A549 (cell line): ENCODE data around the gene MLLT11. TPM values are rescaled to one million over a fixed set of nuclear protein-coding genes. Genes with fewer than 3 reads are reported as not detected.

Experiments used
- ATAC-seq, 2 experiments: fragments of 200-7000 bp in 1 of 2; fragments of >200 bp in 1 of 2; cut with Nextera tagmentation in 1 of 2; cut with Tn5 transposase in 1 of 2; 3 replicates each; pipeline versions ENCODE4 v1.8.0 to v1.9.1; 2018 to 2020; ENCODE audit warnings: mild to moderate bottlenecking in 1 of 2, moderate library complexity in 1 of 2
- CTCF ChIA-PET: fragments of 300-600 bp; sonication (Branson Sonifier 250); formaldehyde crosslinking; extraction: SDS; loops from one replicate; lab custom pipeline; 2021; ENCODE audit warnings: antibody characterized with exemption, inconsistent platforms; lab: Yijun Ruan, JAX
- POLR2A ChIA-PET: fragments of 350-600 bp; formaldehyde crosslinking; extraction: SDS; loops from one replicate; lab custom pipeline; 2021; ENCODE audit warnings: antibody characterized with exemption, inconsistent platforms; lab: Yijun Ruan, JAX
- DNase-seq, 2 experiments: peaks; one replicate each; pipeline versions ENCODE4 v3.0.0 to v3.0.0-alpha.2; 2011 to 2016; ENCODE audit warnings: low read depth in 1 of 2, low spot score in 1 of 2
- FAIRE-seq: peaks from 2 replicates; lab custom pipeline; 2011; peaks lifted over from hg19 to GRCh38; lab: Jason Lieb, UNC
- H3K27ac ChIP-seq, 2 experiments: fragments of >200 bp; sonication (Bioruptor Twin); formaldehyde crosslinking; 3 replicates each; pipeline ENCODE4 v1.5.1; 2016 to 2017
- H3K4me1 ChIP-seq: fragments of >200 bp; sonication (Bioruptor Twin); formaldehyde crosslinking; 3 replicates; pipeline ENCODE4 v1.6.1; 2016
- H3K4me2 ChIP-seq: fragments of >200 bp; sonication (Bioruptor Twin); formaldehyde crosslinking; 3 replicates; pipeline ENCODE4 v1.6.1; 2016
- H3K4me3 ChIP-seq: fragments of >200 bp; sonication (Bioruptor Twin); formaldehyde crosslinking; 3 replicates; pipeline ENCODE4 v1.5.1; 2016
- H3K9me3 ChIP-seq: fragments of >200 bp; sonication (Bioruptor Twin); formaldehyde crosslinking; 3 replicates; pipeline ENCODE4 v1.6.1; 2016
- BHLHE40 ChIP-seq: IDR thresholded peaks from 2 replicates; pipeline ENCODE4 v1.6.1; 2012; ENCODE audit warnings: low read depth, low read length, inconsistent platforms
- CBX2 ChIP-seq: fragments of 200-600 bp; sonication (generic); IDR thresholded peaks from 2 replicates; pipeline ENCODE4 v1.6.1; 2016; ENCODE audit warnings: low read depth, mild to moderate bottlenecking, borderline replicate concordance
- CBX8 ChIP-seq: fragments of 200-600 bp; sonication (generic); IDR thresholded peaks from 2 replicates; pipeline ENCODE4 v1.6.1; 2016
- CHD2 ChIP-seq: fragments of 150-350 bp; IDR thresholded peaks from 2 replicates; pipeline ENCODE4 v1.6.1; 2014; ENCODE audit warnings: low read length; ENCODE audit not compliant: partially characterized antibody
- CHD4 ChIP-seq: fragments of 200-600 bp; sonication (generic); IDR thresholded peaks from 2 replicates; pipeline ENCODE4 v1.6.1; 2016; ENCODE audit warnings: antibody characterized with exemption, mild to moderate bottlenecking, borderline replicate concordance
- EHMT2 ChIP-seq: fragments of 200-600 bp; sonication (generic); IDR thresholded peaks from 2 replicates; pipeline ENCODE4 v1.6.1; 2016; ENCODE audit warnings: antibody characterized with exemption, low read depth, mild to moderate bottlenecking, moderate library complexity
- FOSB ChIP-seq: fragments of 250-450 bp; sonication (Bioruptor Pico); IDR thresholded peaks from 2 replicates; pipeline ENCODE4 v1.5.0; 2020; ENCODE audit warnings: mild to moderate bottlenecking, moderate library complexity
- FOSL2 ChIP-seq, 2 experiments: fragments of 450-650 bp in 1 of 2; fragments of >200 bp in 1 of 2; sonication (Bioruptor Twin) in 1 of 2; formaldehyde crosslinking; IDR thresholded peaks; 2 replicates each; pipeline versions ENCODE4 v1.5.0 to v1.6.1; 2016 to 2020; ENCODE audit warnings: mild to moderate bottlenecking in 1 of 2, moderate library complexity in 1 of 2
- FOXS1 ChIP-seq: fragments of 250-450 bp; sonication (Bioruptor Pico); IDR thresholded peaks from 2 replicates; pipeline ENCODE4 v1.5.0; 2020; ENCODE audit warnings: mild to moderate bottlenecking, moderate library complexity
- GATA3 ChIP-seq: IDR thresholded peaks from 2 replicates; pipeline ENCODE4 v1.6.1; 2012; ENCODE audit warnings: borderline replicate concordance
- HDAC2 ChIP-seq: fragments of 200-600 bp; sonication (generic); IDR thresholded peaks from 2 replicates; pipeline ENCODE4 v1.6.1; 2016
- HOXA7 ChIP-seq: fragments of 250-450 bp; sonication (Bioruptor Pico); IDR thresholded peaks from 2 replicates; pipeline ENCODE4 v1.5.0; 2020; ENCODE audit warnings: mild to moderate bottlenecking, moderate library complexity
- JUNB ChIP-seq: fragments of >200 bp; sonication (Bioruptor Twin); formaldehyde crosslinking; IDR thresholded peaks from 2 replicates; pipeline ENCODE4 v1.6.1; 2016
- KDM1A ChIP-seq: fragments of 200-600 bp; sonication (generic); IDR thresholded peaks from 2 replicates; pipeline ENCODE4 v1.6.1; 2016; ENCODE audit warnings: low read depth, mild to moderate bottlenecking
- MYC ChIP-seq: IDR thresholded peaks from 2 replicates; pipeline ENCODE4 v1.6.1; 2012; ENCODE audit warnings: mild to moderate bottlenecking, inconsistent platforms, low read length, improper control_type of control experiment, borderline replicate concordance
- NFE2L2 ChIP-seq: fragments of 150-350 bp; conservative IDR thresholded peaks from 2 replicates; pipeline ENCODE4 v1.6.1; 2014; ENCODE audit warnings: low read length
- PHF8 ChIP-seq: fragments of 200-600 bp; sonication (generic); IDR thresholded peaks from 2 replicates; pipeline ENCODE4 v1.6.1; 2016; ENCODE audit warnings: low read depth, mild to moderate bottlenecking, antibody characterized with exemption, moderate library complexity, borderline replicate concordance
- POLR2A ChIP-seq: IDR thresholded peaks from 2 replicates; pipeline ENCODE4 v1.6.1; 2012; ENCODE audit warnings: mild to moderate bottlenecking, low read length
- RCOR1 ChIP-seq: fragments of 150-350 bp; IDR thresholded peaks from 2 replicates; pipeline ENCODE4 v1.6.1; 2014; ENCODE audit warnings: antibody characterized with exemption, low read length, low read depth
- SMC3 ChIP-seq: fragments of >200 bp; sonication (Bioruptor Twin); formaldehyde crosslinking; IDR thresholded peaks from 3 replicates; pipeline ENCODE4 v1.6.1; 2018; ENCODE audit warnings: inconsistent platforms
- ZC3H11A ChIP-seq: fragments of 450-650 bp; IDR thresholded peaks from 2 replicates; pipeline ENCODE4 v1.6.1; 2014; ENCODE audit warnings: antibody characterized with exemption, mild to moderate bottlenecking
- ZFP36 ChIP-seq: fragments of 450-650 bp; IDR thresholded peaks from 2 replicates; pipeline ENCODE4 v1.6.1; 2014; ENCODE audit warnings: borderline replicate concordance; ENCODE audit not compliant: partially characterized antibody
- ZNF302 ChIP-seq: fragments of 250-450 bp; sonication (Bioruptor Pico); IDR thresholded peaks from 2 replicates; pipeline ENCODE4 v1.9.0; 2021; ENCODE audit warnings: inconsistent platforms, mild to moderate bottlenecking, moderate library complexity
- ZSCAN20 ChIP-seq: fragments of 250-450 bp; sonication (Bioruptor Pico); IDR thresholded peaks from 2 replicates; pipeline ENCODE4 v1.8.0; 2022; ENCODE audit warnings: mild to moderate bottlenecking, moderate library complexity
- WGBS: methylation state at CpG from one replicate; pipeline ENCODE4 v1.1.6; 2017; ENCODE audit errors: missing lambda C conversion rate; 5-methylcytosine and 5-hydroxymethylcytosine counted together
- polyA plus RNA-seq, 4 experiments: library from polyadenylated mRNA; depleted of rRNA in 3 of 4; stranded (reverse); fragments of >200 nt; fragmentation: RNase III in 1 of 4; extraction: RNeasy Plus Mini Kit Qiagen cat#74134 plus additional on column Dnase treatment in 1 of 4; gene quantifications; 2 replicates in 3 of 4; 3 replicates in 1 of 4; pipeline ENCODE4 v1.2.3, GENCODE V29; 2011 to 2017
- TF ChIP-seq, protein P1 (sequence below): fragments of >200 bp; sonication (Bioruptor Twin); formaldehyde crosslinking; IDR thresholded peaks from 3 replicates; pipeline ENCODE4 v1.5.1; 2016
- TF ChIP-seq, protein P2 (sequence below): fragments of 450-650 bp; IDR thresholded peaks from 2 replicates; pipeline ENCODE4 v1.6.1; 2014; ENCODE audit warnings: antibody characterized with exemption
- TF ChIP-seq, protein P3 (sequence below): fragments of 250-450 bp; sonication (Bioruptor Pico); IDR thresholded peaks from 2 replicates; pipeline ENCODE4 v1.5.0; 2021; ENCODE audit warnings: mild to moderate bottlenecking, moderate library complexity, borderline replicate concordance
- TF ChIP-seq, protein P4 (sequence below): IDR thresholded peaks from 2 replicates; pipeline ENCODE4 v1.6.1; 2012

The MLLT11 gene
- polyA plus RNA-seq, 2 of the 4 experiments (the other 2 are of a cell fraction) = 28.2 to 33.7 TPM

DNA sequence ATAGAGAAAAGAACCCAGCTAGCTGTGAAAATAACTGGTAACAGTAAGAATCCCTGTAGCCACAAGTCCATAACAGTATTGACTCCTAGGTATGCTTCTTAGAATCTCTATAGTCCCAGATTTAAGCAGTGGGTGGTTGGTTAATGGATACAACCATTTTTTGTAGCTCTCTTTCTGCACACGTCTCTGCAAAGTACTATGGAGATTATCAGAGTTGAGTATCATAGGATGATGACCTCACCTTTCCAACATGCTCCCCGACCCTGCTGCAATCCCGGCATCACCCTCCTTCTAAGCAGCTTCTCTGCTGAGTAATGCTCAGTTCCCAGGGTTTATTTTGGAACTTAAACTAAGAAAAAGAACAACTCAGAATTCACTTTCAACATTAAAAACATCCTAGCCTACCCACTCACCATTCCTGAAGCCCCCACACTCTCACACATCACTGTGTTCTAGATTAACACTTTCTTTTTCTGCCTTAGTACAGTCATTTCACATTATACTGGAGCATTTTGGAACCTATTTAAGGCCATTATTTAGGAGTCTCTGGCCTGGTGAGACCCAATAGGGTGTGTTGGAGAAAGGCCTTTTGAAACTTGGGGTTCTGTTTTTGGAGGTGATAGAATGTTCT lies 2.7 kb downstream of the MLLT11 start:
- Histone ChIP-seq H3K4me2 (peak overlapping the region; percentile 98), H3K4me1 (peaks cover 33% of the 10 kb centered on the region), H3K27ac (peak overlapping the region; percentile 98 to 100), H3K4me3 (peak overlapping the region; percentile 1; the same call in 1 of the 3 replicates), H3K9me3 (no peaks in the 10 kb centered on the region)
- POLR2A ChIA-PET = interaction anchor here (0.7 to 5.6 kb wide), 4 partner anchors 8 to 15 kb away, joined by 4 to 34 read pairs (median 8); partner anchors contain the start of genes C1orf56 and GABPB2
- WGBS = 20% methylated on average over 3 of the region's 3 CpGs
- DNase-seq = peak; percentile 62 to 63
- ATAC-seq = peak; percentile 9 to 36; a peak in 1 of 6 replicates
- no peak for FAIRE-seq
- TF ChIP-seq JUNB (no peak), FOSL2 (IDR thresholded peaks at IDR 0.05) (no peak), FOSL2 (CRISPR knock-in tag; IDR thresholded peaks at IDR 0.05) (no peak), FOSB (CRISPR knock-in tag) (no peak), SMC3 (no peak), HDAC2 (no peak), ZC3H11A (no peak), POLR2A (no peak), FOXS1 (no peak), PHF8 (no peak), CHD4 (no peak), ZFP36 (no peak)
- TF ChIP-seq, protein P1, sequence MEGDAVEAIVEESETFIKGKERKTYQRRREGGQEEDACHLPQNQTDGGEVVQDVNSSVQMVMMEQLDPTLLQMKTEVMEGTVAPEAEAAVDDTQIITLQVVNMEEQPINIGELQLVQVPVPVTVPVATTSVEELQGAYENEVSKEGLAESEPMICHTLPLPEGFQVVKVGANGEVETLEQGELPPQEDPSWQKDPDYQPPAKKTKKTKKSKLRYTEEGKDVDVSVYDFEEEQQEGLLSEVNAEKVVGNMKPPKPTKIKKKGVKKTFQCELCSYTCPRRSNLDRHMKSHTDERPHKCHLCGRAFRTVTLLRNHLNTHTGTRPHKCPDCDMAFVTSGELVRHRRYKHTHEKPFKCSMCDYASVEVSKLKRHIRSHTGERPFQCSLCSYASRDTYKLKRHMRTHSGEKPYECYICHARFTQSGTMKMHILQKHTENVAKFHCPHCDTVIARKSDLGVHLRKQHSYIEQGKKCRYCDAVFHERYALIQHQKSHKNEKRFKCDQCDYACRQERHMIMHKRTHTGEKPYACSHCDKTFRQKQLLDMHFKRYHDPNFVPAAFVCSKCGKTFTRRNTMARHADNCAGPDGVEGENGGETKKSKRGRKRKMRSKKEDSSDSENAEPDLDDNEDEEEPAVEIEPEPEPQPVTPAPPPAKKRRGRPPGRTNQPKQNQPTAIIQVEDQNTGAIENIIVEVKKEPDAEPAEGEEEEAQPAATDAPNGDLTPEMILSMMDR = no peak
- TF ChIP-seq, all 56 proteins: peak for 0
- CTCF ChIA-PET = interaction anchor here (0.8 to 7.8 kb wide), 6 partner anchors 11 to 103 kb away, joined by 3 to 86 read pairs (median 6); partner anchors contain the start of genes C1orf56, GABPB2 and LYSMD1

- Histone ChIP-seq H3K4me1 (peaks cover 40% of the 10 kb centered on the region), H3K4me3 (no peak overlapping the region), H3K27ac (no peak overlapping the region), H3K4me2 (0 out of 3 replicates have a peak overlapping the region, but pooled peaks have one; percentile 13), H3K9me3 (no peaks in the 10 kb centered on the region)
- CTCF ChIA-PET = interaction anchor here (0.9 to 1.6 kb wide), 3 partner anchors 15 to 90 kb away, joined by 3 to 4 read pairs (median 4); no protein-coding TSS in a partner anchor
- ATAC-seq = no peak
- no peak for FAIRE-seq
- POLR2A ChIA-PET = no interaction called here
- TF ChIP-seq, protein P2, sequence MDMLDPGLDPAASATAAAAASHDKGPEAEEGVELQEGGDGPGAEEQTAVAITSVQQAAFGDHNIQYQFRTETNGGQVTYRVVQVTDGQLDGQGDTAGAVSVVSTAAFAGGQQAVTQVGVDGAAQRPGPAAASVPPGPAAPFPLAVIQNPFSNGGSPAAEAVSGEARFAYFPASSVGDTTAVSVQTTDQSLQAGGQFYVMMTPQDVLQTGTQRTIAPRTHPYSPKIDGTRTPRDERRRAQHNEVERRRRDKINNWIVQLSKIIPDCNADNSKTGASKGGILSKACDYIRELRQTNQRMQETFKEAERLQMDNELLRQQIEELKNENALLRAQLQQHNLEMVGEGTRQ = no peak
- no peak for TF ChIP-seq CHD2
- TF ChIP-seq ZNF302 (CRISPR knock-in tag) = no peak
- TF ChIP-seq ZC3H11A = no peak
- TF ChIP-seq GATA3 = no peak
- no peak for TF ChIP-seq EHMT2
- TF ChIP-seq RCOR1 = no peak
- TF ChIP-seq ZFP36 = no peak
- no peak for TF ChIP-seq BHLHE40
- TF ChIP-seq, protein P3, sequence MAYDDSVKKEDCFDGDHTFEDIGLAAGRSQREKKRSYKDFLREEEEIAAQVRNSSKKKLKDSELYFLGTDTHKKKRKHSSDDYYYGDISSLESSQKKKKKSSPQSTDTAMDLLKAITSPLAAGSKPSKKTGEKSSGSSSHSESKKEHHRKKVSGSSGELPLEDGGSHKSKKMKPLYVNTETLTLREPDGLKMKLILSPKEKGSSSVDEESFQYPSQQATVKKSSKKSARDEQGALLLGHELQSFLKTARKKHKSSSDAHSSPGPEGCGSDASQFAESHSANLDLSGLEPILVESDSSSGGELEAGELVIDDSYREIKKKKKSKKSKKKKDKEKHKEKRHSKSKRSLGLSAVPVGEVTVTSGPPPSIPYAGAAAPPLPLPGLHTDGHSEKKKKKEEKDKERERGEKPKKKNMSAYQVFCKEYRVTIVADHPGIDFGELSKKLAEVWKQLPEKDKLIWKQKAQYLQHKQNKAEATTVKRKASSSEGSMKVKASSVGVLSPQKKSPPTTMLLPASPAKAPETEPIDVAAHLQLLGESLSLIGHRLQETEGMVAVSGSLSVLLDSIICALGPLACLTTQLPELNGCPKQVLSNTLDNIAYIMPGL (CRISPR knock-in tag) = no peak
- no peak for TF ChIP-seq HOXA7 (CRISPR knock-in tag)
- TF ChIP-seq CBX2 = no peak
- TF ChIP-seq, protein P4, sequence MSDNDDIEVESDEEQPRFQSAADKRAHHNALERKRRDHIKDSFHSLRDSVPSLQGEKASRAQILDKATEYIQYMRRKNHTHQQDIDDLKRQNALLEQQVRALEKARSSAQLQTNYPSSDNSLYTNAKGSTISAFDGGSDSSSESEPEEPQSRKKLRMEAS = no peak
- no peak for TF ChIP-seq MYC
- no peak for TF ChIP-seq CBX8
- no peak for TF ChIP-seq KDM1A
- no peak for TF ChIP-seq FOSB (CRISPR knock-in tag)
- TF ChIP-seq ZSCAN20 (CRISPR knock-in tag) = no peak
- TF ChIP-seq NFE2L2 = no peak
- TF ChIP-seq, protein P1 = no peak
- no peak for DNase-seq
These were observed 5.0 kb downstream of the MLLT11 start for GRCh38 chr1:151065089-151065645.
